HCT116 (cell line): ENCODE results near the gene PLCL2.

Experiments used
- ATF3 ChIP-seq: IDR thresholded peaks from 2 replicates; pipeline ENCODE4 v1.6.1; 2012
- CEBPB ChIP-seq: IDR thresholded peaks from 2 replicates; pipeline ENCODE4 v1.6.1; 2012; ENCODE audit warnings: low read depth
- EGR1 ChIP-seq: IDR thresholded peaks from 2 replicates; pipeline ENCODE4 v1.6.1; 2012; ENCODE audit warnings: low read depth
- EZH2 ChIP-seq: fragments of 200-600 bp; sonication (generic); IDR thresholded peaks from 2 replicates; pipeline ENCODE4 v1.6.1; 2017; ENCODE audit warnings: antibody characterized with exemption, mixed run types
- EZH2phosphoT487 ChIP-seq: fragments of 200-600 bp; IDR thresholded peaks from 2 replicates; pipeline ENCODE4 v1.6.1; 2018; ENCODE audit warnings: antibody characterized with exemption, borderline replicate concordance
- POLR2A ChIP-seq: IDR thresholded peaks from 2 replicates; pipeline ENCODE4 v1.7.0; 2011; ENCODE audit warnings: borderline replicate concordance; ENCODE audit not compliant: insufficient read depth, insufficient read length; ENCODE audit errors: extremely low read depth
- POLR2AphosphoS5 ChIP-seq: IDR thresholded peaks from 2 replicates; pipeline ENCODE4 v1.6.1; 2011; ENCODE audit warnings: mild to moderate bottlenecking, low read depth, low read length, moderate library complexity
- RAD21 ChIP-seq: IDR thresholded peaks from 2 replicates; pipeline ENCODE4 v1.6.1; 2012; ENCODE audit warnings: low read depth, mild to moderate bottlenecking
- REST ChIP-seq: IDR thresholded peaks from 2 replicates; pipeline ENCODE4 v1.6.1; 2012; ENCODE audit warnings: low read depth
- SIN3A ChIP-seq: IDR thresholded peaks from 2 replicates; pipeline ENCODE4 v1.6.1; 2012; ENCODE audit warnings: low read depth
- YY1 ChIP-seq: IDR thresholded peaks from 2 replicates; pipeline ENCODE4 v1.6.1; 2011; ENCODE audit warnings: low read length, low read depth, moderate library complexity, mild to moderate bottlenecking; ENCODE audit not compliant: insufficient replicate concordance; ENCODE audit errors: extremely low read depth
- ZNF274 ChIP-seq: fragments of 200-500 bp; sonication (Bioruptor generic); IDR thresholded peaks from 2 replicates; pipeline ENCODE4 v1.6.1; 2014; ENCODE audit warnings: mild to moderate bottlenecking, low read depth, low read length, inconsistent platforms
- TF ChIP-seq, protein P1 (sequence below), 3 experiments: fragments of 200-600 bp in 1 of 3; sonication (generic) in 1 of 3; IDR thresholded peaks in 2 of 3; conservative IDR thresholded peaks in 1 of 3; 2 replicates each; pipeline ENCODE4 v1.5.1; 2012 to 2017; ENCODE audit warnings: low read depth in 2 of 3, low read length in 2 of 3, antibody characterized with exemption in 1 of 3, borderline replicate concordance in 1 of 3, control low read depth in 1 of 3, mild to moderate bottlenecking in 1 of 3, mixed read lengths in 1 of 3, mixed run types in 1 of 3, moderate library complexity in 1 of 3; ENCODE audit not compliant: insufficient read depth in 1 of 3

- TF ChIP-seq, protein P1, sequence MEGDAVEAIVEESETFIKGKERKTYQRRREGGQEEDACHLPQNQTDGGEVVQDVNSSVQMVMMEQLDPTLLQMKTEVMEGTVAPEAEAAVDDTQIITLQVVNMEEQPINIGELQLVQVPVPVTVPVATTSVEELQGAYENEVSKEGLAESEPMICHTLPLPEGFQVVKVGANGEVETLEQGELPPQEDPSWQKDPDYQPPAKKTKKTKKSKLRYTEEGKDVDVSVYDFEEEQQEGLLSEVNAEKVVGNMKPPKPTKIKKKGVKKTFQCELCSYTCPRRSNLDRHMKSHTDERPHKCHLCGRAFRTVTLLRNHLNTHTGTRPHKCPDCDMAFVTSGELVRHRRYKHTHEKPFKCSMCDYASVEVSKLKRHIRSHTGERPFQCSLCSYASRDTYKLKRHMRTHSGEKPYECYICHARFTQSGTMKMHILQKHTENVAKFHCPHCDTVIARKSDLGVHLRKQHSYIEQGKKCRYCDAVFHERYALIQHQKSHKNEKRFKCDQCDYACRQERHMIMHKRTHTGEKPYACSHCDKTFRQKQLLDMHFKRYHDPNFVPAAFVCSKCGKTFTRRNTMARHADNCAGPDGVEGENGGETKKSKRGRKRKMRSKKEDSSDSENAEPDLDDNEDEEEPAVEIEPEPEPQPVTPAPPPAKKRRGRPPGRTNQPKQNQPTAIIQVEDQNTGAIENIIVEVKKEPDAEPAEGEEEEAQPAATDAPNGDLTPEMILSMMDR (IDR thresholded peaks at IDR 0.05 in 2 of 3, conservative IDR thresholded peaks at IDR 0.05 in 1 of 3; ENCODE audit: borderline replicate concordance in 1 of 3, insufficient read depth in 1 of 3, low read depth in 2 of 3, low read length in 2 of 3): no peak
- no peak for TF ChIP-seq ZNF274
- TF ChIP-seq POLR2A: no peak
- no peak for TF ChIP-seq REST
- TF ChIP-seq CEBPB: no peak
- TF ChIP-seq YY1: no peak
- TF ChIP-seq EZH2phosphoT487: no peak
- TF ChIP-seq EZH2: no peak
- TF ChIP-seq ATF3: no peak
- no peak for TF ChIP-seq EGR1
- no peak for TF ChIP-seq POLR2AphosphoS5
- no peak for TF ChIP-seq RAD21
- no peak for TF ChIP-seq SIN3A
Measured at GRCh38 chr3:17006132-17006852, 121.5 kb downstream of the PLCL2 start.
